Right cardiac atrium (tissue), 5 donors: Measurements from ENCODE around the gene DCAKD. TPM values are rescaled to one million over a fixed set of nuclear protein-coding genes. Genes with fewer than 3 reads are reported as not detected.
A peak's percentile ranks its signal among the peaks of the same experiment; 100 is the strongest.

Experiments used
- ATAC-seq, 2 donors: fragments of 200-7000 bp; cut with Tn5 transposase; one replicate each; pipeline versions ENCODE4 v1.8.0 to v1.9.1; 2020; ENCODE audit warnings: moderate library complexity in 2 of 2, mild to moderate bottlenecking in 1 of 2
- DNase-seq, 3 donors: peaks; one replicate each; pipeline ENCODE4 v3.0.0-alpha.2; 2020
- H3K27ac ChIP-seq: one replicate; pipeline ENCODE4 v1.5.1; 2013; ENCODE audit warnings: mild to moderate bottlenecking, low read length, control low read depth, moderate library complexity
- H3K27me3 ChIP-seq: one replicate; pipeline ENCODE4 v1.6.1; 2013; ENCODE audit not compliant: control insufficient read depth, insufficient read depth
- H3K4me1 ChIP-seq: one replicate; pipeline ENCODE4 v1.6.1; 2013; ENCODE audit warnings: low read length; ENCODE audit not compliant: control insufficient read depth, insufficient read depth
- H3K4me3 ChIP-seq: one replicate; pipeline ENCODE4 v1.5.1; 2013; ENCODE audit warnings: low read length, control low read depth
- H3K9me3 ChIP-seq: one replicate; pipeline ENCODE4 v1.6.1; 2013; ENCODE audit warnings: low read length; ENCODE audit not compliant: control insufficient read depth
- WGBS: extraction: QIAGEN DNeasy Blood & Tissue Kit; methylation state at CpG from one replicate; pipeline ENCODE4 v1.1.7; 2013; 5-methylcytosine and 5-hydroxymethylcytosine counted together
- intact Hi-C, 4 donors: fragments of 100-400 bp; cut with DNase I; formaldehyde crosslinking; loops; one replicate each; pipeline versions ENCODE4 v1.11.0 to v1.14.0; 2022 to 2023
- polyA plus RNA-seq: library from polyadenylated mRNA; stranded (reverse); fragments of 200-250 nt; gene quantifications from one replicate; pipeline ENCODE4 v1.2.3, GENCODE V29; 2013
- total RNA-seq, 4 donors: library from RNA; stranded (reverse); fragmentation: NEBNext Ultra II Directional; extraction: Animal tissue kit (Norgen Biotek cat#: 25700); gene quantifications; one replicate each; pipeline ENCODE4 v1.2.1, GENCODE V29; 2021
- donor health status: healthy with polysubstance abuse.
- donor health status: DM: no; HTN: yes; CAD: no.
- donor health status: DM: no; HTN: no; CAD: no.
- donor health status: DM: no; HTN: yes; CAD: no; lungs with severe emphysema.
- donor health status: DM: yes; HTN: yes; CAD: no.

DCAKD gene
- total and polyA plus RNA-seq, 5 donors: 23.6 to 40.2 (median 36.7) TPM

DNA sequence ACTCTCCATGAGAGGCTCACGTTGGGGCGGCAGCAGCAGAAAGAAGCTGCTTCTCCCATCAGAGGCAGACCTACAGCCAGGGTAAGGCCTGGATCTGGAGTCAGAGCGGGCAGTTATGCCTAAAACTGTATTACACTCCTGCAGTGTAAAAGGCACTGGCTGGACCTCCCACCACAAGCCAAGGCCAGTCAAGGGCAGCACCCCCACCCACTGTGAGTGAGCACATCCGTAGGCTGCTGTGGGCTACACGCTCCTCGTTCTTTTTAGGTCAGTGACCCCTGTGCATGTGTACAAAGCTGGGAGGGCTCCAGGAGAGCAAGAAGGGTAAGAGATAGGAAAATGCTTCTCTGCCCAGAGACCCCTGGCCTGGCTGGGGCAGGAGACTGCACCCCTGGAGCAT is 20.7 kb downstream of the DCAKD start:
- DNase-seq: no peak
- 86% methylated on average over 6 of the region's 6 CpGs for WGBS
- no peak for ATAC-seq

DNA sequence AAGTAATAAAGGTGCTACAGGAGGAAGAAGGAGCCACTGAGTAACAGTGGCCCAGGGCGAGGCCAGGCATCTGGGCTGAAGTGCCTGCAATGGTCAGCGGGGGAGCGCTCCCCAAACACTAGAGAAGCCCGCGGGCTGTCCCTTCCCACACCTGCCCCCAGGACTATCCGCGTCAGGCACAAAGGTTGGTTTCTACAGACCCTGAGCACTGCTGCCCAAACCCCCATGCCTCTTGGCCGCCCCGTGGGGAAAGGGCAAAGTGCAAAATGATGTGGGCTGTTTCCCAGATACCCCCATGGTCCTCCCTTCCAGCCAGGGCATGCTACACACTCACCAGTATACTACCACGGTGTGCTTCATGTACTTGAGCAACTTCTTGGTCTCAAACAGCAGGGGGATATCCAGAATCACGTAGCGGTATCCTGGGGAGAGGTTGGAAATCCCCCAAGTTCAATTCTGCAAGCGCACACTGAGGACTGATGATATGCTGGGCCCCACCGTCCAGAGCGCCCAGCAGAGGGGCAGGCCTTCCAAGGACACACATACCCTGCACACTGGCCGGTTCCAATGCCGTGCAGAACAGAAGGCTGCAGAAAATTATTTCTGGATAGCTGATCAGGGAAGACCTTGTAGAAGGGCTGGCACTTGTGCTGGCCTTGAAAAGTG is 21.5 kb downstream of the DCAKD start:
- Histone ChIP-seq H3K27me3 (no peaks in the 10 kb centered on the region), H3K9me3 (no peaks in the 10 kb centered on the region), H3K27ac (no peak overlapping the region), H3K4me3 (no peak overlapping the region), H3K4me1 (no peaks in the 10 kb centered on the region)
- DNase-seq (no peak), ATAC-seq (no peak)
- 89% methylated on average over 17 of the region's 17 CpGs for WGBS
- intact Hi-C loops: loop anchor here in 3 of 4 donors (10.0 kb wide), 2 partner anchors 255 to 265 kb away; no protein-coding TSS in a partner anchor

More for the DNA sequence above, 20.7 kb downstream of the DCAKD start:
- Histone ChIP-seq H3K27ac (no peak overlapping the region), H3K4me1 (no peaks in the 10 kb centered on the region), H3K4me3 (no peak overlapping the region), H3K27me3 (no peaks in the 10 kb centered on the region), H3K9me3 (no peaks in the 10 kb centered on the region)
- intact Hi-C loops: loop anchor here in 1 of 4 donors (10.0 kb wide), 1 partner anchor 266 kb away; no protein-coding TSS in a partner anchor

DNA sequence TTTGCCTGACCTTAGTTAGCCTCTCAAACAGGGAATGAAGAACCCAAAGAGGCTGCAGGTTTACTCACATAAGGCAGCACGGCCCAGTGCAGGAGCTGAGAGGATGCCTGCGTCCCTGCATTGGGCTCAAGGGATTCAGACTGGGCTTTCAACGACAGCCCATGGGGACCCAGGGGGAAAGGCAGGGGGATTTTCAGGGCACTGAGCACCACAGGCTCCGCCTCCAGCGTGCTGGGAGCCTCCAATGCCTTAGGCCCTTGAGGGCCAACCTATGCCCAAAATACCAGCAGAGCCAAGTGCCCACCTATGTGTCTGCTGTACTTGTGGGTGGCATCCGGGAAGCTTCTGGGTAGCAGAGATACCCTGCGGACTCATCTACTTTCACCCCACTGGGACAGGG is 22.3 kb downstream of the DCAKD start:
- Histone ChIP-seq H3K4me1 (no peaks in the 10 kb centered on the region), H3K27me3 (no peaks in the 10 kb centered on the region), H3K27ac (no peak overlapping the region), H3K9me3 (no peaks in the 10 kb centered on the region), H3K4me3 (no peak overlapping the region)
- intact Hi-C loops: loop anchor here in 2 of 4 donors (10.0 kb wide), 1 partner anchor 254 kb away; no protein-coding TSS in a partner anchor
- WGBS: 90% methylated on average over 7 of the region's 7 CpGs
- DNase-seq: no peak
- no peak for ATAC-seq

DNA sequence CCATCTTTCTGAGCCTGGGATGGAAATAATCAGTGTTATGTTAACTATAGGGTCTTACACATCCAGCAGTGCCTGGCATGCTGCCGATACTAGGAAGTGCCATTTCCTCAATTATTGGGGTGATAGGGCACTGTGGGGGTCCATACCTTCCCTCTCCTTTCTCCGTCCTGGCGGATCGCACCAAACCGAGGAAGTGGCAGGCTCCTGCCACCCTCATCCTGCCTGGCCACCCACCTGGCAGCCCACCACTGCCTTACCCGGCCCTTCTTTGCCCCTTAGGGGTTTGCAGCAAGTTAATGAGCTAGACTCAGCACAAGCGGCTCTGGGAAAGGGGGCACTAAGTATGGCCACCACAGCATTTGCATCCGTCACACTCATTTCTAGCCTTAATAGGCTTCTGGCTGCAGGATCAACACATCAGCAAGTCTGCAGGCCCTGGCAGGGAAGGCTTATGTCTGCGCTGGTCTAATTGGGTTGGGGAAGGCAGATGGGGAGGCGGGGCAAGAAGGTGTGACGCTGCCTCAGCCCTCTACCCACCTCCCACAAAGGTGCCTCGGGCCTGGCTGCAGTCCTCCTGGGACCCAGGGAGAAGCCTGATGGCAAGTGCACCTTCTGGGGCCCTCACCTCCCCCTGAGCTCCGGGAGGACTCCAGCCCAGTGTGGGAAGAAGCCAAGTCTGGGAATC is 28.6 kb downstream of the DCAKD start:
- H3K27me3 ChIP-seq: no peaks in the 10 kb centered on the region
- DNase-seq (no peak), ATAC-seq (no peak)
- peaks cover 17% of the 10 kb centered on the region for H3K4me1 ChIP-seq
- WGBS: 82% methylated on average over 13 of the region's 13 CpGs
- H3K9me3 ChIP-seq: no peaks in the 10 kb centered on the region
- no peak overlapping the region for H3K4me3 ChIP-seq
- H3K27ac ChIP-seq: no peak overlapping the region
- intact Hi-C loops: loop anchor here in 3 of 4 donors (5.0 to 10.0 kb wide), 2 partner anchors 100 to 248 kb away; no protein-coding TSS in a partner anchor

DNA sequence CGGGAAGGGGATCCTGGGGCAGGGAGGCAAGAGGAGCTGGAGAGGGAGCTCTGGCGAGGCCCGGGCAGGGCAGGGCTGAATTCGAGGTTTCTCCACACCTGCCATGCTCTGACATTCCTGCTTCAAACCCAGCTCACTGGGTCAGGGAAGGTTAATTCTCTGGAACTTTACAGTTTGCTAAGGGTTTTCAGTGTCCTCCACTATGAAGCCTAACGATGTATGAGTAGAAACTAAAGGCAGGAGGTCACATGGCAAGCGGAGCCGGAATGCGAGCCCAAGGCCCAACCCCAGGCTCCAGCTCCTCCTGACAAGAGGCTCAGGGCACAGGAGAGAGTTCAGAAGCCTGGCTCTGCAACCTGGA is 29.2 kb downstream of the DCAKD start:
- 65% methylated on average over 8 of the region's 8 CpGs for WGBS
- Histone ChIP-seq H3K27me3 (no peaks in the 10 kb centered on the region), H3K4me1 (peaks cover 17% of the 10 kb centered on the region), H3K9me3 (no peaks in the 10 kb centered on the region), H3K4me3 (no peak overlapping the region), H3K27ac (no peak overlapping the region)
- DNase-seq (no peak), ATAC-seq (no peak)
- intact Hi-C loops: loop anchor here in 3 of 4 donors (5.0 to 10.0 kb wide), 2 partner anchors 100 to 247 kb away; no protein-coding TSS in a partner anchor

DNA sequence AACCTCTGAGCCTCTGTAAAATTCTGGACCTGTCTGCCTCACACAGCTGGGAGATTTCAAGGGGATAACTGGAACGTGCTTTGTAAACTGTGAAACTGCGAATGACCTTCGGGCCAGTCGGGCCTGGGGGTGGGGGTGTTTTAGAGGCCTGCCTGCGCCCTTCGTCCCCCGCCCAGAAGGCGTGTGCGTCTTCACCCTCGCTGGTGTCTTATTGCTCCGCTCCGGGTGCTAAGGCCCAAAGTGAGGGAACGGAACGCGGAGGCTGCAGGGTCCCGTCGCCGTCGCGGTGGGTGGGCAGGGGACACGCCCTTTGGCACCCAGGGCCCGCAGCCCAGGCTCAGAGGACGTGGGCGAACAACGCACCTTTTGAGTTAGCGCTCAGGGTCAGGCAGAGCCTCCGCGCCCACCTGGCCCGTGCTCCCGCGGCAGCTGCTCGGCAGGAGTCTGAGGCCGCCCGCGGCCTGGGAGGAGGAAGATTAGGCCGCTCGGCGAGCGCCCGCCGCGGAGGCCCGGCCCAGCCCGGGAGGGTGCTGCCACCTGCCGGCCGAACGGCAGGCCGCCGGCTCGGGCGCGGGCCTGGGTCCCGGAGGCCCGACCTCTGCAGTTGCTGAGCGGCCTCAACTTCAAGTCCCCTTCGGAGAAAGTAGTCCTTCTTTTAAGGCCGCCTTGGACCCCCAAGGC is 29.7 kb downstream of the DCAKD start:
- Histone ChIP-seq H3K4me1 (peaks cover 17% of the 10 kb centered on the region), H3K9me3 (no peaks in the 10 kb centered on the region), H3K27me3 (no peaks in the 10 kb centered on the region), H3K27ac (peak overlapping the region; percentile 5), H3K4me3 (peak overlapping the region; percentile 2)
- ATAC-seq (peak; percentile 83 to 85), DNase-seq (peak; percentile 69 to 91 (median 89))
- 3% methylated on average over 57 of the region's 57 CpGs for WGBS
- intact Hi-C loops: loop anchor here (2.0 to 10.0 kb wide), 3 partner anchors 99 to 247 kb away; no protein-coding TSS in a partner anchor

DNA sequence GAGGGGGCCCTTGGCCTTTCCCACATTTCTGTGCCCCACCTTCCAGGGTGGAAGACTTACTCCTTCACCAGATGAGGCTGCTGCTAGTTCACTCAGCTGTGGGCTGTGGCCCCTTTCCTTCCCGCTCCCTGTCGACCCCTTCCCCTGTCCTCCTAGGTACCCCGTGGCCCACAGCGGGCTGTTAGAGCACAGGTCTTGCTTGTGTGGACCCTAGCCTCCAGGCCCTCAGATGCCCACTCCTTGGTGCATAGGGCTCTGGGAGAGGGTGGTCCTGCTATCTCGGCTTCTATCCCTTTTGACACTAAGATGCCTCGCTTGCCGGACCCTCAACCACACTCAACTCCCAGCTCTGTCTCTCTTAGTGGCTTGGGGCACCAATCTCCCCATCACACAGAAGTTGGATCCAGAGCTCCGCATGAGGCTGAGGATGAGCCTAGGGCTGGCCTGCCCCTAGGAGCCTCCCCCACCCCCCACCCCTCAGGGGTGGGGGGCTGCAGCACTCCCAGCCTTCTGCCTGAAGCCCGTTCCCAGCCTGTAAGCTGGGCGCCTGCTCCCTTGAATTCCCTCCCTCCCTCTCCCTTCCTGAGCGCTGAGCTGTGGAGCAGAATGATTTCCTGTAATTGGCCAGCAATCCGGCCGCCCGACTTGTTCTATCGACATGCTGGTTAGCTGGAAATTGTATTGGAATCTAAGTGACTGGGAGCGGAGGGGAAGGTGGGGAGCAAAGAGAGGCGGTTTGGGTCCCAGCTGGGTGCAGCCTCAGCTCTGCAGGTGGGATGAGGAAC is 30.9 kb downstream of the DCAKD start:
- ATAC-seq (peak; percentile 5 to 31), DNase-seq (peak in 2 of 3 donors; percentile 50 to 82)
- 33% methylated on average over 17 of the region's 17 CpGs for WGBS
- Histone ChIP-seq H3K27ac (no peak overlapping the region), H3K4me3 (no peak overlapping the region), H3K27me3 (no peaks in the 10 kb centered on the region), H3K4me1 (peaks cover 17% of the 10 kb centered on the region), H3K9me3 (no peaks in the 10 kb centered on the region)
- intact Hi-C loops: loop anchor here (2.0 to 10.0 kb wide), 3 partner anchors 98 to 246 kb away; no protein-coding TSS in a partner anchor

DNA sequence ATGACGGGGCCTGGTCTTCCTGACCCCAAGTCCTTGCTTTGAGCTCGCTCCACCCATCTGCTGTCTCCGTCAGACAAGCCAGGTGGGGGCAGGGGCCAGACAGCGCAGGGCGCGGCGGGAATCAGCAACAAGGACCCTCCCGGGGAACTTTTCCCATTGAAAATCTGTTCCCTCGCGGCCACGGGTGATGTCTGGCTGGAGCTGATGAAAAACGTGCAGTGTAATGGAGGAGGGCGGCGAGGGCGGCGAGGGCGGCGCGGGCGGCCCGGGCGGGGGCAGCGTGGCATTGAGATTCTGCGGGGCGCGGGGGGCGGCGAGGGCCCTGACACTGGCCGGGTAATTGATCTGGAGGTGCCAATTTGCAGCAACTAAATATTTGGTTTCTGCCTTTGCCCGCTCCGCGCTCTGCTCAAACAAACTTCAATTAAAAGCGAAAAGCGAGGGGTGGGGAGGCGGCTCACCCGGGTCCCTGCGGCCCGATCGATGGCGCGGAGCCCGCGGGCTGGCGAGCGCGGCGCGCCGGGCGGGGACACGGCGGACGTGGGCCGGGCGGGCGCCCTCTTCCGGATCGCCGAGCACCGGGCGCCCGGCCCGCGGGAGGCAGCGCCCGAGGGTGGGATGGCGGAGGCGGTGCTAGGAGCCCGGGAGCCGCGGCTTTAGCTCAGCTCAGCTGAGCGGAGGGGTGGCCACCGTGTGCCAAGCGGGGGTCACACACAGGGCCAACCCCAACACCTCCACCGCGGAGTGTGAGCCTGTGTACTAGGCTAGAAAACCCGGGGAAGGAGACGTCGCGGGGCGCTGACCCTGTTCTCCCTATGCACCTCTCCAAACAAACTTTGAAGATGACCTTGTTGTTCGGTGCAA is 32.4 kb downstream of the DCAKD start:
- H3K27me3 ChIP-seq: no peaks in the 10 kb centered on the region
- peaks cover 17% of the 10 kb centered on the region for H3K4me1 ChIP-seq
- intact Hi-C loops: no loop called here
- no peaks in the 10 kb centered on the region for H3K9me3 ChIP-seq
- H3K27ac ChIP-seq: no peak overlapping the region
- 2% methylated on average over 82 of the region's 82 CpGs for whole genome bisulfite sequencing
- DNase-seq (peak; percentile 50 to 86 (median 84)), ATAC-seq (peak; percentile 60 to 71)
- H3K4me3 ChIP-seq: peak overlapping the region; percentile 77

DNA sequence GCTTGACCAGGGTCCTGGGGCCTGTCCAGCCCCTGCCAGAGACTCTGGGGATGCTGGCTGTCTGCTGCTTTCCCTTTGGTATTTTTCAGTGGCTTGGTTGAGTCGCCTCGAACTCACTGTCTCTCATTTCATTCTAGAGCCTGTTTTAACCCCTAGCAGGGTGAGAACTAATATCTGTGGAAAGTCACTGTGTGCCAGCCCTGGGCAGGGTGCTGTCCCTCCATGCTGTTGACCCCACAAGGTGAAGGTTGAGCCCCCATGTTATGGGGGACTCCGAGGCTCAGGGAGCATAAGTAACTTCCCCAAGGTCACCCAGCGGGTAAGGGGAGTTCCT is 33.0 kb downstream of the DCAKD start:
- intact Hi-C loops: no loop called here
- ATAC-seq: no peak

DNA sequence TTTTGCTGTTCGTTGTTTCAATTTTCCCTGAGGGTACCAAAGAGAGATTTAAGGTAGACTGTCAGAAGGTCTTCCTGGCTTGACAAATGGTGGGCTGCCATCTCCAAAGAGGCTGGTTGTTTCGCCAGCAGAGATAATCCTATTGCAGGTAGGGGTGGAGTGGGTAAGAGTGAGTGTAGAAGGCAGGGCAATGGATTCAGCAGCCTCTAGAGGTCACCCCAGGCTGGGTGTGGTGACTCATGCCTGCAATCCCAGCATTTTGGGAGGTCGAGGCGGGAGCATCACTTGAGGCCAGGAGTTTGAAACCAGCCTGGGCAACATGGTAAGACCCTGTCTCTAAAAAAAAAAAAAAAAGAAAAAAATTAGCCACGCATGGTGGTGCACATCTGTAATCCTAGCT is 34.6 kb downstream of the DCAKD start:
- H3K4me3 ChIP-seq: no peak overlapping the region
- intact Hi-C loops: no loop called here
- H3K9me3 ChIP-seq: no peaks in the 10 kb centered on the region
- WGBS: 81% methylated on average over 5 of the region's 5 CpGs
- DNase-seq (no peak), ATAC-seq (no peak)
- H3K4me1 ChIP-seq: peaks cover 20% of the 10 kb centered on the region
- H3K27ac ChIP-seq: no peak overlapping the region
- no peaks in the 10 kb centered on the region for H3K27me3 ChIP-seq

More for the DNA sequence above, 33.0 kb downstream of the DCAKD start:
- H3K4me3 ChIP-seq: peak overlapping the region; percentile 77
- DNase-seq: no peak
- H3K9me3 ChIP-seq: no peaks in the 10 kb centered on the region
- H3K27ac ChIP-seq: no peak overlapping the region
- no peaks in the 10 kb centered on the region for H3K27me3 ChIP-seq
- H3K4me1 ChIP-seq: peaks cover 17% of the 10 kb centered on the region
- WGBS: 26% methylated on average over 4 of the region's 4 CpGs
